Lower leg skin (tissue), 3 donors: ENCODE measurements around the gene FAM124A.

Experiments used
- POLR2A ChIP-seq, 2 donors: fragments of 450-650 bp; IDR thresholded peaks; one replicate each; pipeline ENCODE4 v1.6.1; 2016 to 2017; ENCODE audit warnings: antibody characterized with exemption in 2 of 2, mild to moderate bottlenecking in 1 of 2, moderate library complexity in 1 of 2
- TF ChIP-seq, protein P1 (sequence below), 3 donors: fragments of 450-650 bp; IDR thresholded peaks; one replicate each; pipeline ENCODE4 v1.5.1; 2016; ENCODE audit warnings: antibody characterized with exemption in 3 of 3, mild to moderate bottlenecking in 3 of 3, moderate library complexity in 2 of 3

DNA sequence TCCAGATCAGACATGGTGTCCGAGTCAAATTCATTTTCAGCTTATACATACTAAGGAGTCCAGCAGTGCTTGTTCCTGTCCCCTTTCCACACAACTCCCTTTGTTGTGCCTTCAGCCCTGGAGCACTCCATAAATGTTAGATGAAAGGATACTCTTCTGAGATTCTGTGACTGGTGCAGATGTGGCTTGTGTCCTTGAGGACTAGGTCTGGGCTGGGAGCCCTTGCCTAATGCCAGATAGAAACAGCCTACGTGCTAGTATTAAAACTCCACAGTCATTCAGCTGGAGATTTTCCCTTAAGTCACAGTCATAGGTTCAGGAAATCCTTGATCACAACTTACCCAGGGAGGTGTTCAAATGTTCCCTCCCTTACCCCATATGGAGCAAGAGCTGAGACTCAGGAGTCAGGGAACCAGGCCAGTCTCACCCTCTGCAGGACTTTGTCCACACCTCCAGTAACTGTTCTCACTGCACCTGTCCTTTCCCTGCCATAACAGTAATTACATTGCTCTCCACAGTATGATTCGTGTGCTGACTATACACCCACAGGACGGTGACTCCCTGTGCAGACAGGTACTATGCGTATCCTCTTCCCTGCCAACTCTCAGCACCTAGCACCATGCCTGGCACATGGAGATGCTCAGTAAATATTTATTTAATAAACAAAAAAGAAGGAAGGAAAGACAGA lies 101.8 kb downstream of the FAM124A start:
- TF ChIP-seq, protein P1, sequence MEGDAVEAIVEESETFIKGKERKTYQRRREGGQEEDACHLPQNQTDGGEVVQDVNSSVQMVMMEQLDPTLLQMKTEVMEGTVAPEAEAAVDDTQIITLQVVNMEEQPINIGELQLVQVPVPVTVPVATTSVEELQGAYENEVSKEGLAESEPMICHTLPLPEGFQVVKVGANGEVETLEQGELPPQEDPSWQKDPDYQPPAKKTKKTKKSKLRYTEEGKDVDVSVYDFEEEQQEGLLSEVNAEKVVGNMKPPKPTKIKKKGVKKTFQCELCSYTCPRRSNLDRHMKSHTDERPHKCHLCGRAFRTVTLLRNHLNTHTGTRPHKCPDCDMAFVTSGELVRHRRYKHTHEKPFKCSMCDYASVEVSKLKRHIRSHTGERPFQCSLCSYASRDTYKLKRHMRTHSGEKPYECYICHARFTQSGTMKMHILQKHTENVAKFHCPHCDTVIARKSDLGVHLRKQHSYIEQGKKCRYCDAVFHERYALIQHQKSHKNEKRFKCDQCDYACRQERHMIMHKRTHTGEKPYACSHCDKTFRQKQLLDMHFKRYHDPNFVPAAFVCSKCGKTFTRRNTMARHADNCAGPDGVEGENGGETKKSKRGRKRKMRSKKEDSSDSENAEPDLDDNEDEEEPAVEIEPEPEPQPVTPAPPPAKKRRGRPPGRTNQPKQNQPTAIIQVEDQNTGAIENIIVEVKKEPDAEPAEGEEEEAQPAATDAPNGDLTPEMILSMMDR (IDR thresholded peaks at IDR 0.05): no peak
- no peak for TF ChIP-seq POLR2A (IDR thresholded peaks at IDR 0.05)
